Stimulated activated CD4-positive, alpha-beta T cell treated with anti-CD3 and anti-CD28 coated beads, Interleukin-4, amount 100 ng/mL, for 1 hour (primary cell): ENCODE results near the gene DTYMK.
A peak's percentile ranks its signal among the peaks of the same experiment; 100 is the strongest.

Source experiments
- DNase-seq: peaks from one replicate; pipeline ENCODE4 v3.0.0-alpha.2; 2020

DTYMK gene

DNA sequence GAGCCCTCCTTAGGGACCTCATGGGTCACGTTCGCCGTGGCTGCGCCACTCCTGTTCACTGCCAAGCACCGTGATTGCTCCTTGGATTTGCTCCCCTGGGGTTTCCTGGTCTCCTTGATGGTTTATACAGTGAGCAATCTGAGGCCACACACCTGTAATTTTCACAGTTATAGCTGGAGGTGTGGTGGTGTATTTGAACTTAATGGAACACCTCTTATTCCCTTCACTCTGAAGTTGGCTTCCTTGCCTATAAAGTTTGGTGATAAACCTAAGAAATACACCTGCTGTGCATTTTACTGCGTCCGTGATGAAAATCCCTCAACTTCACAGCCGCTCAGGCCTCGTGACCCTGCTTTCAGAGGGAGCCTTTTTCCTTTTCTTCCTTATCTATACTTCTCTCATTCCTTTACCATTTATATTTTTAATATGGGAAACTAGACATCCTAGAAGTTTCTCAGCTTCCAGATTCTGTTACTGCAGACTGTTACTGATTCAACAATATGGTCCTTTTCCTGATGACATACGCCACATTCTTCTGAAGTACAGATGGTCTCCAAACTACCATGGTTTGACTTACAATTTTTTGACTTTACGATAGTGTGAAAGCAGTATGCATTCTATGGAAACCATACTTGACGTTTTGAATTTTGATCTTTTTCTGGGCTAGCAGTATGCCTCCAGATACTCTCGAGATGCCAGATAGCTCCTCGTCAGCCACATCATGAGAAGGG is 40.5 kb downstream of the DTYMK start:
- no peak for DNase-seq

DNA sequence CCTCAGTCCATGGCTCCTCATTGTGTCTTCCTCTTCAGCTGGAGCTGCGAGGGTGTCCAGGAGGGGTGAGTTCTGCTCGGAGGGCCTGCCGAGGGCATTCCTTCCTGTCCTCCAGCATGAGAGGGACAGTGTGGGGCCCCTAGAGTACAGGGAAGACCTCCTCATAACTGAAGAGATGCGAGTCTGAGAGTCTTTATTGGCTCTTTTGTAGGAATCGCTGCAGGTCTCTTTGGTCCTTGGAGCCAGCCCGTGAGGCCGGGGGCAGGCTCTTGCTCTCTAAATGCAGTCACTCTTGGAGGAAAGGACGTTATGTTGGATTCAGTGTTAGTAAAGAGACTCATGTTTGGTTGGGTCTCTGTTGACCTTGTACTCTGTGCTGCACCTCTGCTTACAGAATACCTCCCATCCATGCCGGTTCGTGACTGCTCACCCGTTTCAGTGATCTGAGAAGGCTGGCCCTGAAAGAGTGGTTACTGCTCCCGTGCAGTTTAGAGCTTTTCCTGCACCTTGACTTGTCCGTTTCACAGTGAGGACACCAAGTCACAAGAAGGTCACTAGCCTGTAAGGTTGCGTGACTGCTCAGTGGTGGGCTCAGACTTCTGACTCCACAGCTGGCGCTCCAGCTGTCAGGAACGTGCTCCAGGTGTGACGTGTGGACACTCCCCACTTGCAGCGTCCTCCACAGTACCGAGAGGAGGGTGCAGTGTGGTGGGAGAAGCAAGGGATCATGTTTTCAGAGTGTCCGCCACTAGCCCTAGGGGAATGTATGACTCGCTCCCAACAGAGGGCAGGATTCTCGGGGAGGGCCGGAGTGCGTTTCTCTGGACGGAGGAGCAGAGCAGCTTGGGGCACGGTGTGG is 41.3 kb downstream of the DTYMK start:
- DNase-seq = no peak

DNA sequence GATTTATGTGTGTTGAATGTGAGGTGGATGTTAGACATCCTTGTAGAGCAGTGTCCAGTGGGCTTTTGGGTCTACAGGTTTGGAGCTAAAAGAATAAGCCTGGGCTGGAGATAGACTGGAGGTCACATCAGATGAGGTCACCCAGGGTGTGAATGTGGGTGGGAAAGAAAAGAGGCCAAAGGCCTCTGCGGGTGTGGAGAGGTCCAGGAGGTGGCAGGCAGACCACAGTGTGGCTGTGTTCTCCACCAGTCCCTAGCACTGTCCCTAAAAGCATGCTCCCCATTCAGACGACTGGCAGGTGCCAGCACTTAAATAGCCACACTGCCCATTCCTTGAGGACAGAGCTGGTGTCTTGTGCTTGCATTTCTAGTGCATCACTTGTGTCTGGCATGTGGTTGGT is 45.0 kb downstream of the DTYMK start:
- no peak for DNase-seq

DNA sequence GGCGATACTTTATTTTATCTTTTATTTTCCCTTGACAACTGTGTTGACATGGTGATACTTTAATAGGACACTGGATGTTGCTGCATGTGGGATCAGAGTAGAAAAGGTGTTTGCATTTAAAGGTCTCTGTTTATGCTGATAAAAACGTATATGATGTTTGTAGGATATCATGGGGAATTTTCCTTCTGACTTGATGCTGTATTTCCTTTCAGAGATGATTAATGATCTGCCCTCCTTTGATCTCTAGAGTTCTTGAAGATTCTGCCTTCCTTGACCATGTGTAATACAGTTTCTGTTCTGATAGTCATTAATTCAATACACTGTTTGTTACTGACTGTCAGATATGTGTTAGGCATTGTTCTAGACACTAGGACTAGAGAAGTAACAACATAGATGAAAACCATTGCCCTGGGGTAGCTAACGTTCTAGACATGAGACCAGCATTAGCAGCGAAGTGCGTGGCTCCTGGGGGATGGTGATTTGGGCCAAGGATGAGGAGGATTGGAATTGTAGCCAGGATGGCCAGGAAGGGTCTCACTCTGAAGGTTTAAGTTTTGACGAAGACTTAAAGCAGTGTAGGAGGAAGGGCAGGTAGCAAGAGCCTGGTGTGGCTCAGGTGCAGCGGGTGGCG is 46.3 kb downstream of the DTYMK start:
- no peak for DNase-seq

DNA sequence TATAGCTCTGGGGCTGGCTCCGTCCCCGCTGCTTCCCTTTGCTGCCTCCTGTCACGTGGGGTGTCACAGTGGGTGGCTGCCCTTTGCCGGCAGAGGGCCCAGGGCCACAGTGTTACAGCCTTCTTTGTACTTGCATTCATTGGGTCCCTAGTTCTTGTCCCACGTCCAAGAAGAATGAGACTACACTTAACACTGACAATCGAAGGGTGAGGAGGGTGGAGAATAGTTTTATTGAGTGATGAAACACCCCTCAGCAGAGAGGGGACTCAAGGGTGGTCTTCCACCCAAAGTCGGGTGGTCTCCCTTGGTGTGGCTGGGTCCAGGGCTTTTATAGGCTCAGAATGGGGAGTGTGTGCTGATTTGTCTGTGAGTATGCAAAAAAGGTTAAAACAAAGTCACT is 47.2 kb downstream of the DTYMK start:
- DNase-seq = no peak

DNA sequence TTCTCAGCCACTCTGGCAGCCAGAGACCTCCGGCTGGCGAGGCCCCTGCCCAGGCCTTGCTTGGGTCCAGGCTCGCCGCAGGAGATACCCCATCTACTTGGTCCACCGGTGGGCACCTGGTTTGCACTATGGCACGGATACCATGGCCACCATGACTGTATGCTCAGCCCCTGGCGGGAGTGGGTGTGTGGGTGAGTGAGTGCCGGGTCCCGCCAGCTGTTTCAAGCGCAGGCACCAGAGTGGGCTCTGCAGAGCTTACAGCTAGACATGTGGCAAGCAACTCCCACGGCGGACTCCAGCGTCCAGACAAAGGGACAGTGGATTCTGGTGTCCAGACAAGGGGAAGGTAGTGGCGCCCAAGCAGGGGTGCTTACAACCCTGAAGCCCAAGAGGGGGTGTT is 47.7 kb downstream of the DTYMK start:
- DNase-seq = no peak

DNA sequence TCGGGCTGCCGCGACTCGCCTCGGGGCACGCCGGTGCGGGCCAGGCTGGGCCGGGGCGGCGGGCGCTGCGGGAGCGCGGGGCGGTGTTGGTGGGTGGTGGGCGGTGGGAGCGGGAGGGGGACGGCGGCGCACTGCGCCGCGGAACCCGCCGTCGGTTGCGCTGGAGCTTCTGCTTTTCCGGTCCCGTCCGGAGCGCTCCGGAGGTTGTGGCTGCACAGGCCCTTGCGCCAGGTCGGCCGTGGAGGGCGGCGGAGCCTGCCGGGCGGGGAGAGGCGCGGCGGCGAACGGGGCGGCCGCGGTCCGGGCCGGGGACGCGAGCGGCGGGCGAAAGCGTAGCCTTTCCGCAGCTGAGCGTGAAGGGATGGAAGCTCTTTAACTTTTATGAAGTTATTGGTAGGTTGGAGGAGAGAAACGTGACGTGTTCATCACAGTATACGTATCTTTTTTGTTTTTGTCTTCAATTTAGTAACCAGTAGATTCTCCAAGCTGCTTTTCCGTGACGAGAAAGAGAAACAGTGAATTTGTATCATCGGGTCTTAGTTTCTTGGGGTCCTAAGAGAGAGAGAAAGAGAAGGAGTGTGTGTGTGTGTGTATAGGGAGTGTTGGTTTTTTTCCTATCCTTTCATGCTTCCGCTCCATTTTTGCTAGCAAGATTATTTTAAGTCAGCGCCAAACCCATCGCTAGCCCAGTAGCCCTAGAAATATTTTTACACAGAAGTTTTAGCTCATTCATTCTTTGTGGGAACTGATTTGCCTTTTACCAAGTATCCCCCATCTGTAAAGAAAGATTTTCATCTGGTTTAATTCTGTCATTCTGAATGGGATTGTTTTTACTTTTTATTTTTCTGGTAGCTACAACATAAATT is 48.6 kb downstream of the DTYMK start:
- DNase-seq = peak; percentile 64

DNA sequence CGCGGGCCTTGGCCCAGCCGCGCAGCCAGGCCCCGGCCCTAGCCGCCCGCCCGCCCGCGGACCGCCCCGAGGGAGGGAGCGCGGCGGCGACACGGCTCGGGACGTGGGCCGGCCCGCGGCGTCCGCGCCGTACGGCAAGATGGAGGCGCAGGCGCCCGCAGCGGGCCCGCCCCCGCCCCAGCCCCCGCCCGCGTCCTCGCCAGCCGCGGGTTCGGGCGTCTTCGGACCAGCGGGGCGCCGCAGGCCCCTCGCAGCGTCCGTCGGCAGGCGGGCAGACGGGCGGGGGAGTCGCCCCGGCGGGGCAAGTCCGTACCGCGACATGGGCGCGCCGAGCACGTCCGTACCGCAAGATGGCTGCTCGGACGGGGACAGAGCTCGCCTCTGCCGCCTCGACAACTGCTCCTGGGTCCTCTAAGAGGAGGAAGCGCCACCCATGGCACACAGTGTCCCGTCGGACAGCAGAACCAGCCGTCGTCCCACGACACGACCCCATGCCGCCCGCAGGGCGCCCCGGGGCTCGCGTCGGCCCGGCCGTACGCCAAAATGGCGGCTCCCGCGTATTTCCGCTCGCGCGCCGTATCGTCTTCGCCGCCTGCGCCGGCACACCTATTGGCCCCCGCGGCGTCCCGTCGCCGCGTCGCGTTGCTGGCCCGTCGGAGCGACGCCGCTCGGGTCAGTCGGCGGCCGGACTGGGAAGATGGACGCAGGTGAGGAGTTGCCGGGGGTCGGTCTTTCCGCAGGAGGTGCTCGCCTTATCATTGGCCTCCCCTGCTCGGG is 49.4 kb downstream of the DTYMK start, which contains the start of the genes ATG4B and THAP4:
TSS of gene ATG4B (plus strand) at position 676 of the 777 bp plus-strand sequence. CDS start at position 698, 22 bp downstream.
TSS of gene THAP4 (minus strand) at position 141 of the 777 bp plus-strand sequence. CDS start 141 bp downstream, outside the sequence.
- peak; percentile 77 for DNase-seq

DNA sequence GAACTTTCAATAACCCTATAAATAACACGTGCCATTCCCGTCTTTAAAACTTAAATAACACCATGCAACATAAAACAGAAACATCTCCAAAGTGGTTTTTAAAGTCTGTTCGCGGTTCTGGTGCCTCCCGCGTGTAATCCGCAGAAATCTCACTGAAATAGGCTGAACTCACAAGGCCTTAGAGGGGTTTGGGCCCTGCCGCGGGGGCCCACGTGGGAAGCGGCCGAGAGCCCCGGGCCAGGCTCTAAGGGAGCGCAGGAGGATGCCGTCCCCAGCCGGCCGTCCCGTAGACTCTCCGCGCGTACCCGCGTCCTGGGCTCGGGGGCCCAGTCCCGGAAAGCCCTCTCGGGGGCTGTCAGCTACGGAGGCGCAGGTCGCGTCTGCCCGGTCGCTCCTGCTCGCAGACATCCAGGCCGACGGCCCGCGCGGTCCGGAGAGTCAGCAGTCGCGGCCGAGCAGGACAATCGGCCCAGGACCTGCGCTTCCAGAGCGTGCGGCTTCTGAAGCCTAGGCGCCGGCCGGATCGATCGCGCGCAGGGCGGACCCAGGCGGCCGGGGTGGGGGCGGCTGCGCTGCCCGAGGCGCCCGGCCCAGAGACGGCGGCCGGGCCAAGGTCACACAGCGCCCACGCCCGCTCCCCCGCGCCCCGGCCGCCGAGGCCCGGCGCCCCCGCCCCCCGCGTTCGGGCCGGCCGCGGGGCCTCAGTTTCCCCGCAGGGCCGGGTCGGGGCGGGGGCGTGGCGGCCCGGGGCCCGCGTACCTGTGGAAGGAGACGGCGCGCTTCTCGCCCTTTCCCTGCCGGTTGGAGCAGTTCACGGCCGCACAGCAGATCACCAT is 50.2 kb downstream of the DTYMK start:
- DNase-seq = peak; percentile 35

DNA sequence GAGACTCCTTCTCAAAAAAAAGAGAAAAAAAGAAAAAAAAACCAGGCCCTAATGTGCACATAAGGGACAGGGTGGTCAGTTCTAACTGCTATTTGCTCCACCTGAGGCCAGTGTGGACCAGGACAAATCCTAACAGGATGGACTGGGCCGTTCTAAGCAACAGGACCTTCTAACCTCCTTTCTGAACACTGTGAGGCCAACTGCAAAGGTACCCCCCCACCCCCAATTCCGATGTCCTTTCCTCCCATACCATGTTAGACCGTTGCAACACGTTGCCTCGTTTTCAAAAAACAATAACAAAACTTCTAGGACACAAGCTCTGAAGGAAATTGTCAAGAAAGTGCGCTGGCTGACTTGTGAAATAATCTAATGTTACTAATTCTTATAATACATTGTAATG is 50.9 kb downstream of the DTYMK start:
- DNase-seq = no peak

DNA sequence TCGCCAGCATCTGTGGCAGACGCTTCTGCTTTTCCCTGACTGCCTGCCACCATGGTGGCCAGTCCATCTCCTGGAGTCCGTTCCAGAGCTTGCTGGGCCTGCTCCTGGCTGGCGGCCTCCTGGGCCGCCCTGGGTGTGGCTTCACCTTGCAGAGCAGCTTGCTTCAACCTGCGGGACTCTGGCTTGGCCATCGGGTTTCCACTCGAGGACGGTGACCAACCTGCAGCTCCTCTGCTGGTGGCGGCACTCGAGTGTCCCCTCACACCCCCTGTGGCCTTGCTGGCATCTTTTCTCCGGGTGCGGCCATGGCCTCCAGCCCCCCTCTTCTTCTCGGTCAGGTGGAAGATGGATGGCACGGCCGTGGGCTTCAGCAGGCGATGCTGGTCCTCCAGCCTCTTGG is 53.1 kb downstream of the DTYMK start:
- no peak for DNase-seq

DNA sequence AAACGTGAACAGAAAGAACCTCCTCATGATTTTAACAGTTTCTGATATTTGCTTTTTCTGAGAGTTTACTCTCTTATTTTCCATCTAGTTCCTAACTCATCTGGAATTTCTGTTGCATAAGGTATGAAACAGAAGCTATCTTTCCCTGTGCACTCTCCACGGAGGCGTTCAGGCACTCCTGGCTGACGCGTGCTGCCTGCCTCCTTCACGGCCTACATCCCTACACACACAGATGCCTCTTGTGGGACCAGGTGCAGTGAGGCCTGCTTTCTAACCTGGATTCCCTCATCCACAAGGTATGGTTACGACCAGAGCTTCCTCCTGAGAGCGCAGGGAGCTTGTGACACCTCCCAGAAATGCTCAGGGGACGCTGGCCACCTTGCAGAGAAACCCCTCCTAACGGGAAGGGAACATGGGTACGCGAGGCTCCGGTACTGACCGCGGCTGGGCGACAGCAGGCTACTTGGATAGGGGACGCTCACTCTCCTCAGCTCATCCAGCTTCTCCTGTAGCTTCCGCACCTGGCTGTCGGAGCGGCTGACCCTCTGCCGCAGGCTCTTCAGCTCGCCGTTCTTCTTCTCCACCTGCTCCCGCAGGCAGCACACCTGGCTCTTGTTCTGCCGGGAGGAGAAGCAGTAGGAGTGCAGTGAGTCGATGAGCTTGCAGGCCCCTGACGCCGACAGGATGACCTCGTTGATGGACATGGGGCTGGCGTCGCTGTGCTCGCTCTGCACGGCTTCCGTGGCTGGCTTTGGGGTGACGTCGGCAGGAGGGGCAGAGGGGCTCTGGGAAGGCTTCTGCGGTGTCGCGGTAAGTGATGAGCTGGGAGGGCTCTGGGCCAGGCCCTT is 53.9 kb downstream of the DTYMK start:
- DNase-seq = no peak

DNA sequence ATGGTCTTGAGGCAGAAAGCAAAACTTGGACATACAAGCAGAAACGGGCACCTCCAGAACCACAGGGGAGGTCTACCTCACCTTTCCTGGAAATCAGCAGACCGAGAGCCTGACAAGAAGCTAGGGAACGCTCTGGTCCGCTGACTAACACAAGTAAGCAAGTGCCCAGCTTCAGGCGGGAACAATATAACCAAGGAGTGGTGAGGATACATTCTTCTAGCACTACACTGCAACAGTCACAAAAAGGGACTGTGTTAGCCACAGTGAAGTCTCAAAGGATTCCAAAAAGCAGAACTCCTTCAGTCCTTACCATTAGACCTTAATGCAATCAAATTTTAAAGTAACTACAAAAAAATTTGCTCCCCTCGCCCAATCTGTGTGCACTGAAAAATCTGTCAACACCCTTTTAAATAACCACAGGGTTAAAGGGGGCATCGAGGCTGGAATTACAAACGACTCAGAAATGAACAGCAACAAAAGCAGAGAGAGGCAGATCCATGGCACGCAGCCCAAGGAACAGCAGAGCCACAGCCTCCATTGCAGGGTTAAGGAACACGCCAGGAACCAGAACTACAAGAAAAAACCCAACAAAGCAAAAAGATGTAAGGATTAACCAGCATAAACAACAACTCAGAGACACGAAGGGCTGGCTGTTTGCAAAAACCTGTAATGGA is 56.7 kb downstream of the DTYMK start:
- no peak for DNase-seq

DNA sequence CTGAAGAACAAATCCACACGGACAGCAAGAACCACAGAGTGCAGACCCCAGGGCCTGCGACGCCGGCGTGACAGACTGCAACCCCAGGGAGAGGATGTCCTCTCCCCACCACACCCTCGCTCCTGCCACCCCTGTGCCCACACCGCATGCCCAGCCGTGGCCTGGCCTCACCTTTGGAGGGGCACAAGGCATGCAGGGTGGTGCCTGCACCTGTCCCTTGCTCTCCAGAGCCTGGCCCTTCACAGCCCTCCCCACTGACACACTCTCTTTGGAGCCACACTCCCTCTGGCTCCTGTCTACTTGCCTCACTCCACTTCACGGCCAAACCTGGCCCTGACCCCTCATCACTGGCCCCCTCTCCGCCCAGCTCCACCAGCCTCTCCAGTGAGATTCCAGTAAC is 58.9 kb downstream of the DTYMK start:
- no peak for DNase-seq
